Neuron (in vitro differentiated cells): Measurements from ENCODE around the gene STYX.

Experiments used
- H2AFZ ChIP-seq: one replicate; pipeline ENCODE4 v1.6.1; 2013; ENCODE audit warnings: low read depth, mild to moderate bottlenecking, inconsistent platforms, low read length, moderate library complexity
- H3K27me3 ChIP-seq: one replicate; pipeline ENCODE4 v1.6.1; 2013; ENCODE audit warnings: low read length; ENCODE audit not compliant: insufficient read depth
- H3K36me3 ChIP-seq: one replicate; pipeline ENCODE4 v1.6.1; 2013; ENCODE audit warnings: low read length; ENCODE audit not compliant: insufficient read depth
- H3K4me1 ChIP-seq: one replicate; pipeline ENCODE4 v1.6.1; 2013; ENCODE audit warnings: low read length; ENCODE audit not compliant: insufficient read depth
- H3K4me3 ChIP-seq: 2 replicates; pipeline ENCODE4 v1.5.1; 2013; ENCODE audit warnings: mild to moderate bottlenecking, low read length, moderate library complexity
- H3K9me3 ChIP-seq: one replicate; pipeline ENCODE4 v1.6.1; 2013; ENCODE audit warnings: low read length

STYX gene

GRCh38 chr14:52781629-52782028 is 51.7 kb downstream of the STYX start:
- Histone ChIP-seq H3K4me1 (no peaks in the 10 kb centered on the region), H3K36me3 (peaks cover 14% of the 10 kb centered on the region), H2AFZ (no peak overlapping the region), H3K4me3 (no peak overlapping the region), H3K9me3 (no peaks in the 10 kb centered on the region), H3K27me3 (no peaks in the 10 kb centered on the region)

- Histone ChIP-seq H2AFZ (no peak overlapping the region), H3K4me3 (no peak overlapping the region), H3K36me3 (peaks cover 6% of the 10 kb centered on the region), H3K27me3 (no peaks in the 10 kb centered on the region), H3K4me1 (no peaks in the 10 kb centered on the region), H3K9me3 (no peaks in the 10 kb centered on the region)
Measured at GRCh38 chr14:52783206-52783605, 53.2 kb downstream of the STYX start.

GRCh38 chr14:52786887-52787286 is 56.9 kb downstream of the STYX start:
- Histone ChIP-seq H3K4me3 (no peak overlapping the region), H3K27me3 (no peaks in the 10 kb centered on the region), H3K36me3 (peaks cover 2% of the 10 kb centered on the region), H3K4me1 (peaks cover 7% of the 10 kb centered on the region), H3K9me3 (no peaks in the 10 kb centered on the region), H2AFZ (no peak overlapping the region)

GRCh38 chr14:52789118-52789517 is 59.2 kb downstream of the STYX start:
- Histone ChIP-seq H3K9me3 (no peaks in the 10 kb centered on the region), H3K27me3 (no peaks in the 10 kb centered on the region), H2AFZ (no peak overlapping the region), H3K36me3 (no peaks in the 10 kb centered on the region), H3K4me1 (peaks cover 7% of the 10 kb centered on the region), H3K4me3 (no peak overlapping the region)

- H3K36me3 ChIP-seq: no peaks in the 10 kb centered on the region
- H3K27me3 ChIP-seq: no peaks in the 10 kb centered on the region
- H3K4me1 ChIP-seq: peaks cover 7% of the 10 kb centered on the region
- H2AFZ ChIP-seq: peak overlapping the region; percentile 91
- H3K4me3 ChIP-seq: peak overlapping the region; percentile 89
- H3K9me3 ChIP-seq: no peaks in the 10 kb centered on the region
Measured at GRCh38 chr14:52790011-52790755, 60.2 kb downstream of the STYX start.

- H3K9me3 ChIP-seq: no peaks in the 10 kb centered on the region
- H3K4me1 ChIP-seq: peaks cover 7% of the 10 kb centered on the region
- peak overlapping the region; percentile 91 for H2AFZ ChIP-seq
- H3K36me3 ChIP-seq: no peaks in the 10 kb centered on the region
- peak overlapping the region; percentile 89 for H3K4me3 ChIP-seq
- H3K27me3 ChIP-seq: no peaks in the 10 kb centered on the region
Measured at GRCh38 chr14:52790756-52791222, 60.8 kb downstream of the STYX start.

- Histone ChIP-seq H3K4me1 (peaks cover 7% of the 10 kb centered on the region), H2AFZ (peak within 1 kb of the TSS; percentile 91), H3K4me3 (peak within 1 kb of the TSS; percentile 89), H3K36me3 (no peaks in the 10 kb centered on the region), H3K27me3 (no peaks in the 10 kb centered on the region), H3K9me3 (no peaks in the 10 kb centered on the region)
Measured at GRCh38 chr14:52791223-52792096, 61.5 kb downstream of the STYX start, which contains the start of gene GNPNAT1. GNPNAT1 (minus strand) TSS chr14:52791607; CDS start chr14:52784650, 6,957 bp downstream.

GRCh38 chr14:52792097-52792415 is 62.1 kb downstream of the STYX start:
- peak overlapping the region; percentile 52 for H3K4me3 ChIP-seq
- H3K4me1 ChIP-seq: peaks cover 7% of the 10 kb centered on the region
- H3K36me3 ChIP-seq: no peaks in the 10 kb centered on the region
- H2AFZ ChIP-seq: peak overlapping the region; percentile 57
- no peaks in the 10 kb centered on the region for H3K27me3 ChIP-seq
- no peaks in the 10 kb centered on the region for H3K9me3 ChIP-seq

- Histone ChIP-seq H3K36me3 (no peaks in the 10 kb centered on the region), H2AFZ (no peak overlapping the region), H3K4me1 (peaks cover 7% of the 10 kb centered on the region), H3K9me3 (no peaks in the 10 kb centered on the region), H3K4me3 (no peak overlapping the region), H3K27me3 (no peaks in the 10 kb centered on the region)
Measured at GRCh38 chr14:52793061-52793460, 63.1 kb downstream of the STYX start.

- Histone ChIP-seq H2AFZ (no peak overlapping the region), H3K36me3 (no peaks in the 10 kb centered on the region), H3K27me3 (no peaks in the 10 kb centered on the region), H3K9me3 (no peaks in the 10 kb centered on the region), H3K4me3 (no peak overlapping the region), H3K4me1 (no peaks in the 10 kb centered on the region)
Measured at GRCh38 chr14:52797653-52798052, 67.7 kb downstream of the STYX start.

- H3K36me3 ChIP-seq: no peaks in the 10 kb centered on the region
- no peak overlapping the region for H3K4me3 ChIP-seq
- no peaks in the 10 kb centered on the region for H3K27me3 ChIP-seq
- no peaks in the 10 kb centered on the region for H3K9me3 ChIP-seq
- H2AFZ ChIP-seq: no peak overlapping the region
- H3K4me1 ChIP-seq: no peaks in the 10 kb centered on the region
Measured at GRCh38 chr14:52798826-52799225, 68.9 kb downstream of the STYX start.

GRCh38 chr14:52801014-52801712 is 71.2 kb downstream of the STYX start:
- H2AFZ ChIP-seq: no peak overlapping the region
- H3K27me3 ChIP-seq: no peaks in the 10 kb centered on the region
- no peak overlapping the region for H3K4me3 ChIP-seq
- no peaks in the 10 kb centered on the region for H3K36me3 ChIP-seq
- no peaks in the 10 kb centered on the region for H3K4me1 ChIP-seq
- H3K9me3 ChIP-seq: no peaks in the 10 kb centered on the region

GRCh38 chr14:52802597-52802996 is 72.6 kb downstream of the STYX start:
- Histone ChIP-seq H3K4me3 (no peak overlapping the region), H2AFZ (no peak overlapping the region), H3K4me1 (no peaks in the 10 kb centered on the region), H3K27me3 (no peaks in the 10 kb centered on the region), H3K36me3 (no peaks in the 10 kb centered on the region), H3K9me3 (no peaks in the 10 kb centered on the region)
